Measurements from ENCODE around the gene ZNF593.

Gene ZNF593

GRCh38 chr1:26189751-26190275 lies 20.1 kb downstream of the ZNF593 start:
- DNase-seq, result no peak
- in situ Hi-C loops (cut with HindIII; ENCODE audit: low pct_ligation_motif_present, low sequenced_read_pairs), result no loop called here
- no peaks in the 10 kb centered on the region for H3K36me3 ChIP-seq (replicated peaks)
- H3K27ac ChIP-seq, result no peak overlapping the region
- no peak for TF ChIP-seq CTCF (IDR thresholded peaks at IDR 0.05; ENCODE audit: low read depth, low read length, missing control alignments)
- H3K27me3 ChIP-seq (replicated peaks), result no peaks in the 10 kb centered on the region
- H3K4me3 ChIP-seq (ENCODE audit: low read depth, low read length), result no peak overlapping the region

GRCh38 chr1:26190373-26190987 lies 20.8 kb downstream of the ZNF593 start, which contains the start of gene CATSPER4:
Gene CATSPER4, plus strand, starts transcription at chr1:26190602. Its CDS starts 26 bp downstream, at chr1:26190628.
- Histone ChIP-seq H3K27ac (no peak within 1 kb of the TSS), H3K4me3 (ENCODE audit: low read depth, low read length) (no peak within 1 kb of the TSS), H3K27me3 (replicated peaks) (no peaks in the 10 kb centered on the region), H3K36me3 (replicated peaks) (no peaks in the 10 kb centered on the region)
- DNase-seq, result no peak
- in situ Hi-C loops (cut with HindIII; ENCODE audit: low pct_ligation_motif_present, low sequenced_read_pairs), result no loop called here
- TF ChIP-seq CTCF (IDR thresholded peaks at IDR 0.05; ENCODE audit: low read depth, low read length, missing control alignments), result peak; percentile 32

- no peaks in the 10 kb centered on the region for H3K36me3 ChIP-seq (replicated peaks)
- no peaks in the 10 kb centered on the region for H3K27me3 ChIP-seq (replicated peaks)
- no peak overlapping the region for H3K27ac ChIP-seq
- in situ Hi-C loops (cut with HindIII; ENCODE audit: low pct_ligation_motif_present, low sequenced_read_pairs), result no loop called here
- H3K4me3 ChIP-seq (ENCODE audit: low read depth, low read length), result no peak overlapping the region
- no peak for DNase-seq
- TF ChIP-seq CTCF (IDR thresholded peaks at IDR 0.05; ENCODE audit: low read depth, low read length, missing control alignments), result no peak
Observed at GRCh38 chr1:26191739-26192138, 22.0 kb downstream of the ZNF593 start.

GRCh38 chr1:26195805-26196204 lies 26.1 kb downstream of the ZNF593 start:
- no peak overlapping the region for H3K27ac ChIP-seq
- no peaks in the 10 kb centered on the region for H3K27me3 ChIP-seq (replicated peaks)
- no peaks in the 10 kb centered on the region for H3K36me3 ChIP-seq (replicated peaks)
- H3K4me3 ChIP-seq (ENCODE audit: low read depth, low read length), result no peak overlapping the region
- no peak for DNase-seq
- TF ChIP-seq CTCF (IDR thresholded peaks at IDR 0.05; ENCODE audit: low read depth, low read length, missing control alignments), result no peak
- in situ Hi-C loops (cut with HindIII; ENCODE audit: low pct_ligation_motif_present, low sequenced_read_pairs), result no loop called here

GRCh38 chr1:26197301-26197700 lies 27.6 kb downstream of the ZNF593 start:
- in situ Hi-C loops (cut with HindIII; ENCODE audit: low pct_ligation_motif_present, low sequenced_read_pairs), result no loop called here
- DNase-seq, result no peak
- Histone ChIP-seq H3K27me3 (replicated peaks) (no peaks in the 10 kb centered on the region), H3K4me3 (ENCODE audit: low read depth, low read length) (no peak overlapping the region), H3K27ac (no peak overlapping the region), H3K36me3 (replicated peaks) (no peaks in the 10 kb centered on the region)
- TF ChIP-seq CTCF (IDR thresholded peaks at IDR 0.05; ENCODE audit: low read depth, low read length, missing control alignments), result no peak

GRCh38 chr1:26197813-26198212 lies 28.1 kb downstream of the ZNF593 start:
- in situ Hi-C loops (cut with HindIII; ENCODE audit: low pct_ligation_motif_present, low sequenced_read_pairs), result no loop called here
- no peak for TF ChIP-seq CTCF (IDR thresholded peaks at IDR 0.05; ENCODE audit: low read depth, low read length, missing control alignments)
- no peak overlapping the region for H3K27ac ChIP-seq
- no peak for DNase-seq
- no peaks in the 10 kb centered on the region for H3K27me3 ChIP-seq (replicated peaks)
- H3K4me3 ChIP-seq (ENCODE audit: low read depth, low read length), result no peak overlapping the region
- H3K36me3 ChIP-seq (replicated peaks), result no peaks in the 10 kb centered on the region

All from brain microvascular endothelial cell (primary cell).